Measurements from ENCODE around the gene CNTNAP2. TPM values are rescaled to one million over a fixed set of nuclear protein-coding genes. Genes with fewer than 3 reads are reported as not detected.

The CNTNAP2 gene
- total RNA-seq, 1 donor from 2014 or later: 0.49 TPM

GRCh38 chr7:146503844-146504243 lies 387.2 kb downstream of the CNTNAP2 start:
- ATAC-seq (no peak), DNase-seq (ENCODE audit: low spot score) (no peak)
- intact Hi-C loops (cut with DNase I): no loop called here

DNA sequence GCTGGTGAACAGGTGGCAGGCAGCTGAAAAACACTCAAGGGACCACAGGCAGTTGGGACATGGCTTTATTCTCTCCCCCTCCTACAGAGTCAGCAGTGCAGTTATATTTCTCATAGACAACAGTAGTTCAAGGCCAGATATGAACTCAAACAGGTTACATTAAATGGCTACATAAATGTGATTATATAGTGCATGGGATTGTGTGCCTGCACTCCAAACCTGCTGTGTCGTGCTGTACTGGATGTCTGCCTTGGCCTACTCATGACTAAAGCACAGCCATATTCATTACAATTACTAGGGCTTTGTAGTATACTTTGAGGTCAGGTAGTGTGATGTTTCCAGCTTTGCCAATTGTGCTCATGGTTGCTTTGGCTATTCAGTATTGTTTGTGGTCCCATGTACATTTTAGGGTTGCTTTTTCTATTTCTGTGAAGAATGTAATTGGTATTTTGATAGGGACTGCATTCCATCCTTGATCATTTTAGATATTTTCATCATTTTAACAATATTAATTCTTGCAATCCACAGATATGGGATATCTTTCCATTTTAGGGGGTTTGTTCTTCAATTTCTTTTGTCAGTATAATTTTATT lies 393.6 kb downstream of the CNTNAP2 start:
- intact Hi-C loops (cut with DNase I): no loop called here
- DNase-seq (ENCODE audit: low spot score) (no peak), ATAC-seq (no peak)

GRCh38 chr7:146514304-146514703 lies 397.7 kb downstream of the CNTNAP2 start:
- ATAC-seq (no peak), DNase-seq (ENCODE audit: low spot score) (no peak)
- intact Hi-C loops (cut with DNase I): no loop called here

DNA sequence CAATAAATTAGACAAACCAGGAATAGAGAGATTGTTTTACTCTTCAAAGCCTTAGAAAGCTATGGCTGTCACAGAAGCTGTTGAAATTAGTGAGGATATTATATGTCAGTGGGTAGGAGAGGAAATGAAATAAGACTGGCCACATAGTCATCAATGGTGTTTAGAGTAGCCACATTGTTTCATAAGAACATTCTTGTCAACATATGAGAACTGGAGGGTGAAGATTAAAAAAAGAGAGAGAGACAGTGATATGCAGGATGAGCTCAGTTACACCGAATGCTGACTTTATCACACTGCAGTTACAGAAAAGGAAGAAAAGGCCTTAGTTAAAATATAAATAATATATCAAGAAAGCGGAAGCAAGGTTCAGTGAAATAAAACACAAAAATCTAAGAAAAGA lies 412.0 kb downstream of the CNTNAP2 start:
- no peak for ATAC-seq
- DNase-seq (ENCODE audit: low spot score): no peak
- intact Hi-C loops (cut with DNase I): no loop called here

DNA sequence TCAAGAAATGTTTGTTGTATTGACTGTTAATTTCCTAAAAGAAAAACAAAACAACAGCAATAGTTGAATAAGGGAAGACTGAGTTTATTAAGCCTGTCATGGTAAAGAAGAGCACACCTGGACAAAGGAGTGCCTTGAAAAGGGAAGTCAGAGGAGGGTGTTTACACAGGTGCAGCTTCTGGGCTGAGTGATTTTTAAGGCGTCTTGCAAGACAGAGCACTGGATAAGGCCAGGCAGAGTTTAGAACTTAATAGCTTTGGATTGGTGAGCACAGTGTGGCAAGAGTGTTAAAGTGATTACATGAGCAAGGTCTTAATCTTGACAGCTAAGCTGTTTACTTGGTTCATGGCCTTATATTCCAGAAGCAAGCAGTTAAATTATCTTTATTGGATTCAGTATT lies 423.2 kb downstream of the CNTNAP2 start:
- no peak for DNase-seq (ENCODE audit: low spot score)
- intact Hi-C loops (cut with DNase I): no loop called here
- ATAC-seq: no peak

GRCh38 chr7:146542101-146542500 lies 425.5 kb downstream of the CNTNAP2 start:
- intact Hi-C loops (cut with DNase I): no loop called here
- no peak for ATAC-seq
- DNase-seq (ENCODE audit: low spot score): no peak

DNA sequence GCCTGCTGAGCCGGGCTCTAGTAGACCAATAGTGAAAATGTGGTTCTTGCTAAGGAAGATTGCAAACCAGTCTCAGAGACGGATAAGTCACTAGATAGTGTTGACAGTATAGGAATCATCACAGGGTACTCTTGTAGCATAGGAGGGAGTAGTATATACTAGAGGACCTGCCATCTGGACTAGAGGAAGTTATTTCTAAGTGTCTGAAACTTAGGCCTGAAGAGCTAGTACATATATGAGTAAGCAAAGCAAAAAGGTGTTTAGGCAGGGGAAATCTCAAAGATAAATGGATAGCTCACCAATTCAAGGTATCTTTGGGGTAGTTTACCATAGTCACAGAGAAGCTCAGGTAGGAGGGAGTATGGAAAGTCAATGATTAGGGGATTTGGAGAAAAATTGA lies 428.1 kb downstream of the CNTNAP2 start:
- intact Hi-C loops (cut with DNase I): no loop called here
- DNase-seq (ENCODE audit: low spot score): no peak
- ATAC-seq: no peak

DNA sequence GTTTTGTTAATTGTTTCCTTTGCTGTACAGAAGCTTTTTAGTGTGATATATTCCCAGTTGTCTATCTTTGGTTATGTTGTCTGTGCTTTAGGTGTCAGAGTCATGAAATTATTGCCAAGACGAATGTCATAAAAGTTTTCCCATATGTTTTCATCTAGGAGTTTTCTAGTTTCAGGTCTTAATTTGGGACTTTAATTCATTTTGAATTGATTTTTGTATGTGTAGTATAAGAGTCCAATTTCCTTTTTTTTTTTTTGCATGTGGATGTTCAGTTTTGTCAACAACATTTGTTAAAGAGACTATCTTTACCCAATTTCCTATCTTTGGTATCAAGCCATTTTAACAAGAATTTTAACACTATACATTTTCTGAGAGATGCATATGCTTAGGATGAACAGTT lies 432.2 kb downstream of the CNTNAP2 start:
- intact Hi-C loops (cut with DNase I): no loop called here
- DNase-seq (ENCODE audit: low spot score) (no peak), ATAC-seq (no peak)

GRCh38 chr7:146554556-146554955 lies 438.0 kb downstream of the CNTNAP2 start:
- ATAC-seq (no peak), DNase-seq (ENCODE audit: low spot score) (no peak)
- intact Hi-C loops (cut with DNase I): no loop called here

- intact Hi-C loops (cut with DNase I): no loop called here
- DNase-seq (ENCODE audit: low spot score) (no peak), ATAC-seq (no peak)
These were observed 441.4 kb downstream of the CNTNAP2 start for GRCh38 chr7:146557971-146558469.

DNA sequence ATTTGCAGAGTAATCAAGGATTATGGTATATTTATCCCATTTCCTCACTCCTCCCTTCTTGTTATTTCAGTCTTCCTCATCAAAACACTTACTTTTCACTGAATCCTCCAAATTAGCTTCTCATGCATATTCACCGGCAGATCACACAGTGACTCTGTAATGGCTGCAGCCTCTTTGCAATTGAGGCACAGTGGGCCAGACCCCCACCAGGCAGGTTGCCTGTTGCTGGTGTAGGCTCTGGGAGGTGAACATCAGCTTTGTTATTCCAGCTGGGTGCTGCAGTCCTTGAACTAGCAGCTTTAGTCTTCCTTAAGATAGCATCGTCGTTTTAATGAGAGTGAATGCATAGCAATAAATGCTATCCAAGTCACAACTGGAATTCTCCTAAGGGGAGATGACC lies 449.3 kb downstream of the CNTNAP2 start:
- no peak for ATAC-seq
- no peak for DNase-seq (ENCODE audit: low spot score)
- intact Hi-C loops (cut with DNase I): no loop called here

DNA sequence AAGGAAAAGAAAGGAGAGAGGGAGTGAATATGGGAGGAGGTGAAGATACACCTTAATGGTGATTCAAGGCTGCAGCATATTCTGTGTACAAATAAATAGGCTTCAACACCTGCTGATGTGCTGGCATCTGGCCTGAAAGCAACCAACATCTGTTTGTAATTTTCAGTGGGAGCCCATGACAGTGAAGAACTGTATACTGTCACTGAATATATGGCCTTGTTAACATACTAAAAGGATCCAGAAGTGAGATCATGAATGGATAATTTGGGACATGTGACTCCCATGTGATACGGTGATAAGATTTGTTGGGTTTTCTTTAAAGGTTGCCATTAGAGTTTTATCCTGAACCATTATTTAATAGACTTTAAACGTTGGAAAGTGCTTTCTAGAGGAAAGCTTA lies 459.3 kb downstream of the CNTNAP2 start:
- DNase-seq (ENCODE audit: low spot score): no peak
- ATAC-seq: no peak

GRCh38 chr7:146591976-146592375 lies 475.4 kb downstream of the CNTNAP2 start:
- DNase-seq (ENCODE audit: low spot score): no peak
- intact Hi-C loops (cut with DNase I): no loop called here
- no peak for ATAC-seq

More for the DNA sequence above, 459.3 kb downstream of the CNTNAP2 start:
- intact Hi-C loops (cut with DNase I): no loop called here

- intact Hi-C loops (cut with DNase I): no loop called here
- no peak for ATAC-seq
- no peak for DNase-seq (ENCODE audit: low spot score)
These were observed 490.0 kb downstream of the CNTNAP2 start for GRCh38 chr7:146606628-146607027.

DNA sequence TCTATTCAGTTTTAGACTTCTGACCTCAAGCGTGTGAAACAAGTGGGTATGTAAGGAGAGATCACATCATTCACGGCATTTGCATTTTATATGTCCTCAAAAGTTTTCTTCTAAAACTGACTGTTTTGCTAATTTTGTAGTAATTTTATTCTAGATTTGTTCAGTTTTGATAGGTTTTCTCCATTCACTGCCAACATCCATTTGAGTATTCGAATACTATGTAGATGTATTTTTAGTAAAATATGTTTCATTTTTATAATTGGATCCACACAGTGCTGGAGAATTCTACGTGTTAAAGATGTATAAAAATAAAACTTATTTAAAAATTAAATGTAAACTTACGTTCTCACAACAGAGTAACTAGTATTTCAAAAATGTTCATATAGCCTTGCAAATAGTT lies 503.0 kb downstream of the CNTNAP2 start:
- intact Hi-C loops (cut with DNase I): no loop called here
- ATAC-seq (no peak), DNase-seq (ENCODE audit: low spot score) (no peak)

GRCh38 chr7:146626912-146627311 lies 510.3 kb downstream of the CNTNAP2 start:
- intact Hi-C loops (cut with DNase I): no loop called here
- DNase-seq (ENCODE audit: low spot score) (no peak), ATAC-seq (no peak)

- DNase-seq (ENCODE audit: low spot score): no peak
- ATAC-seq: no peak
- intact Hi-C loops (cut with DNase I): no loop called here
These were observed 518.8 kb downstream of the CNTNAP2 start for GRCh38 chr7:146635205-146636032.

GRCh38 chr7:146636033-146636356 lies 519.4 kb downstream of the CNTNAP2 start:
- DNase-seq (ENCODE audit: low spot score): no peak
- ATAC-seq: no peak
- intact Hi-C loops (cut with DNase I): no loop called here

- no peak for ATAC-seq
- intact Hi-C loops (cut with DNase I): no loop called here
- DNase-seq (ENCODE audit: low spot score): no peak
These were observed 520.0 kb downstream of the CNTNAP2 start for GRCh38 chr7:146636581-146636980.

DNA sequence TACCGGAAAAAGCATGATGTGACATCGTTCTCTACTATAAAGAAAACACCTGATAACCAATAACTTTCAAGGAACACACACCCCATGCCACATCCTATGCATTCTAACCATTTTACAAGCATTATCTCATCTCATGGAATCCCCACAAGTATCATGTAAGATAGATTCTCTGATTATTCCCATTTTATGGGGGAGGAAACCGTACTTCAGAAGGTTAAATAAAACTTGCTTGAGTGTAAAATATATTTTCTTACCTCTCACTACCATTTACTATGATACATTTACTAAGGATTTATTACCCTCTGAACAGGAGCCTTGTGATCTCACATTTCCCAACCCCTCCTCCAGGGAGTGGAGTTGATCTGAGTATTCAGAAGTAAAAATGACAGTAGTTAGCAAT lies 522.7 kb downstream of the CNTNAP2 start:
- ATAC-seq: no peak
- intact Hi-C loops (cut with DNase I): no loop called here

DNA sequence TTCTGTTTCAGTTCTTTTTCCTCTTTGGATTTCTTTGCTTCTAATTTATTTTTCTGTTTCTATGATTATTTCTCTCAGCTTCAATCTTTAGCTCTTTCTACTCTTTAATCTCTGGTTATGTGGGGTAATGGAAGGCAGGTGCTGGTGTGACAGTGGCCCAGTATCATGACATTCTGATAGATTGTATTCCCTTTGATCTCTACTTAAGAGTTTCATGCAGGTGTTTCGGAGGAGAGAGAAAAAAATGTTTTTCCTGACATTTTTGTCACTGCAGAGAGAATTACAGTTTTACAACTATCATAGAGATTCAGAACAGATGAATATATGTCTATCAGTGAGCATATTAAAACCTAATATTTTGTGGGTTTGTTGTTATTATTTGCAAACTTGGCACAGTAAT lies 524.9 kb downstream of the CNTNAP2 start:
- intact Hi-C loops (cut with DNase I): no loop called here
- DNase-seq (ENCODE audit: low spot score) (no peak), ATAC-seq (no peak)

More for the DNA sequence above, 522.7 kb downstream of the CNTNAP2 start:
- DNase-seq (ENCODE audit: low spot score): no peak

All from sciatic nerve (tissue), 2 donors.